NCI-H2196 (cell line): ENCODE results near the gene CENPB.
A peak's percentile ranks its signal among the peaks of the same experiment; 100 is the strongest.
"Not testable (repeated sequence)": the region's sequence is repeated elsewhere in the genome, so short reads cannot be mapped to it uniquely, and the experiment has no call there.

Source experiments
- DNase-seq: peaks from one replicate; lab custom pipeline; 2025; ENCODE audit not compliant: unreplicated experiment; lab: John Stamatoyannopoulos, UW

The CENPB gene, protein sequence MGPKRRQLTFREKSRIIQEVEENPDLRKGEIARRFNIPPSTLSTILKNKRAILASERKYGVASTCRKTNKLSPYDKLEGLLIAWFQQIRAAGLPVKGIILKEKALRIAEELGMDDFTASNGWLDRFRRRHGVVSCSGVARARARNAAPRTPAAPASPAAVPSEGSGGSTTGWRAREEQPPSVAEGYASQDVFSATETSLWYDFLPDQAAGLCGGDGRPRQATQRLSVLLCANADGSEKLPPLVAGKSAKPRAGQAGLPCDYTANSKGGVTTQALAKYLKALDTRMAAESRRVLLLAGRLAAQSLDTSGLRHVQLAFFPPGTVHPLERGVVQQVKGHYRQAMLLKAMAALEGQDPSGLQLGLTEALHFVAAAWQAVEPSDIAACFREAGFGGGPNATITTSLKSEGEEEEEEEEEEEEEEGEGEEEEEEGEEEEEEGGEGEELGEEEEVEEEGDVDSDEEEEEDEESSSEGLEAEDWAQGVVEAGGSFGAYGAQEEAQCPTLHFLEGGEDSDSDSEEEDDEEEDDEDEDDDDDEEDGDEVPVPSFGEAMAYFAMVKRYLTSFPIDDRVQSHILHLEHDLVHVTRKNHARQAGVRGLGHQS

DNA sequence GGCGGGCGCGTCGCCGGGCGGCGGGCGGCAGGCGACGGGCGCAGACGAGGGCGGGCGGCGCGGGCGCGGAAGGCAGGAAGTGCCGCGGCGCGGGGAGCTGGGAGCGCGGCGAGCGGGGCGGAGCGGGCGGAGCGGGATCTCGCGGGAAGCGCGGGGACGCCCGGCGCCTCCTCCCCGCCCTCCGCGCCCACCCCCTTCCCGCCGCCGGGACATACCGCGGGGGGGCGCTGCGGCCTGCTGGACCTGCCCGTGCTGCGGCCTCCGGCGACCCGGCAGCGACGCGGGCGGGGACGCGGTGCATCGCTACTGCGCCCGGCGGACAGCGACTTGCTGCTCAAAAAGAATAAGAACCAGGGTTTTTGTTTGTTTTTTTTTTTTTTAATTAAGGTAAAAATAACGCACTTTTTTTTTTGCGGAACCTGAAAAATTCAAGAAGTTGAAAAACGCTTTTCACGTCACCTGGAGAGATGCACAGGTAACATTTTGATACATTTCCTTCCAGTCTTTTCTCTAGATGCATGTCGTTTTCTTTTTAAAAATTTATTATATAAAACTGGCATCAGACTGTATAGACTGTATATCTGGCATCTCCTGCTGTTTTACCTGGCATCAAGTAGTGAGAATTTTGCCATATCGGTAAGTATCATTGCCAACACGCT, at the start of gene CENPB:
Gene CENPB, minus strand, starts transcription at position 76 of the 659 bp plus-strand sequence. CDS start 257 bp downstream, outside the sequence.
- peak; percentile 93 for DNase-seq

DNA sequence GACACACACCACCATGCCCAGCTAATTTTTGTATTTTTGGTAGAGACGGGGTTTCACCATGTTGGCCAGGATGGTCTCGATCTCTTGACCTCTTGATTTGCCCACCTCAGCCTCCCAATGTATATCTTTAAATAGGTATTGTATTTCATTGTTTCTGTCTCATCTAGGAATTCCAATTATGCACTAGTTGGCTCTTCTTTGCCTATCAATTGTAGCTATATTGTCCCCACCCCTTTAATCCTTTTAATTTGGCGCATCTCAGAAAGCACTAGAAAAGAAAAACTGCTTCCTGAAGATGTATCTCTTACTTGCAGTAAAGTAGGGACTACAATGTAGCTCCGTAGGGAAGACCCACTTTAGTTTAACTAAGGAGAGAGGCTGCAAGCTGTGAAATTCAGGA, 49.6 kb upstream of the CENPB start:
- DNase-seq: no peak

DNA sequence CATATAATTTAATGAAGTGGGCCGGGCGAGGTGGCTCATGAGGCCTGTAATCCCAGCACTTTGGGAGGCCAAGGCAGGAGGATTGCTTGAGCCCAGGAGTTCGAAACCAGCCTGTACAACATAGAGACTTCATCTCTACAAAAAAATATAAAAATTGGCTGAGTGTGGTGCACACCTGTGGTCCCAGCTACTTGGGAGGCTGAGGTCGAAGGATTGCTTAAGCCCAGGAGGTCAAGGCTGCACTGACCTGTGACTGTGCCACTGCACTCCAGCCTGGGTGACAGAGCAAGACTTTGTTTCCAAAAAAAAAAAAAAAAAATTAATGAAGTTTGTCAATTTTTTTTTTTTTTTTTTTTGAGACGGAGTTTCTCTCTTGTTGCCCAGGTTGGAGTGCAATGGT, 43.4 kb upstream of the CENPB start:
- not testable (repeated sequence) for DNase-seq

DNA sequence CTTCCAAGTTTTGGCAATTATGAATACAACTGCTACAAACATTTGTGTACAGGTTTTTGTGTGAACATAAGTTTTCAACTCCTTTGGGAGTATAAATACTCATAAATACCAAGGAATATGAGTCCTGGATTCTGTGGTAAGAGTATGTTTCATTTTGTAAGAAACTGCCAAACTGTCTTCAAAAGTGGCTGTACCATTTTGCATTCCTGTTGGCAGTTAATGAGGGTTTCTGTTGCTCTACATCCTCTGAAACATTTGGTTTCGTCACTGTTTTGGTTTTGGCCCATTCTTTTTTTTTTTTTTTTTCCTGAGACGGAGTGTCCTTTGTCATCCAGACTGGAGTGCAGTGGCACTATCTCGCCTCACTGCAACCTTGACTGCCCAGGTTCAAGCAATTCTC, 42.3 kb upstream of the CENPB start:
- DNase-seq: no peak

DNA sequence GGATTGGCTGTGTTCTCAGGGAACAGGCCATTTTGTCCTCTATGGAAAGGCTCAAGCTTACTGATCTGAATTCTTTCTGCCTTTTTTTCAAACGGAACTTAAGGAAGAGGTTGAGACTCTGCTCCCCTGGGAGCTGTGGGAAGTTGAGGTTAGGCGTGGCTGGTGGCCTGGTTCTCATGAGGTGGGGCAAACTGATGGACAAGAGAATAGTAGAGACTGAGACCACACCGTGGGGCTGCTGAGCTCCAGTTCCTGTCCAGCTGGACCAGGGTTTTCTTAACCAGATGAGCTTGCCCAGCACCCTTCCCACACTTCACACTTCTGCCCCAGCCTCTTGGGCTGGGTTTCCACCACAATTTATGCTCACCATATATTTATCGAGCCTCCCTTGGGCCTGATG, 39.9 kb upstream of the CENPB start:
- no peak for DNase-seq

DNA sequence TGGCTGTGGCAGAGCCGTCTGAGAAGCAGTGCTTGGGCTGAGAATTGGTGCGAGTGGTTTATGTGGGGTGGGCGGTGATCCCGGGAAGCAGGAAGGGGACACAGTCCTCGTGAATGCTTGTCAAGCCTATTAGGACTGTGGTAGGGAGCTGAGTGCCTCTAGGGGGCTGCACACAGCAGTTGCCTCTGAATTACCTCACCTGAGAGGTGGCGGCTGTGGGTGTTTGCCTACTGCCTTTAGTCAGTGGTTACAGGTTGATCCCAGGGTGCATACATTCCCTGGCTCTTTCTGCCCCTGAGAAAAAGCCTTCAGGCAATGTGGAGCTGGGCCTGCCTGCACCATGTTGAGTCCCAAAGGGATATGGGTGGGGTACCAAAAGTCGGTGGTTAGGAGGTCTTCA, 39.0 kb upstream of the CENPB start:
- no peak for DNase-seq

DNA sequence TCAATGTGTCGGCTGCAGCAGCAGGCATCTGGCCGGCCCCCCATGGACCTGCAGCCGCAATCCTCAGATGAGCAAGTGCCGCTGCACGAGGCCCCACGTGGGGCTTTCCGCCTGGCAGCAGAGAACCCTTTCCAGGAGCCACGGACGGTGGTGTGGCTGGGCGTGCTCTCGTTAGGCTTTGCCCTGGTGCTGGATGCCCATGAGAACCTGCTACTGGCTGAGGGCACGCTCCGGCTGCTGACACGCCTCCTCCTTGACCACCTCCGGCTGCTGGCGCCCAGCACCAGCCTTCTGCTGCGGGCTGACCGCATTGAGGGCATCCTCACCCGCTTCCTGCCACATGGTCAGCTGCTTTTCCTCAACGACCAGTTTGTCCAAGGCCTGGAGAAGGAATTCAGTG, 37.3 kb upstream of the CENPB start:
- no peak for DNase-seq

DNA sequence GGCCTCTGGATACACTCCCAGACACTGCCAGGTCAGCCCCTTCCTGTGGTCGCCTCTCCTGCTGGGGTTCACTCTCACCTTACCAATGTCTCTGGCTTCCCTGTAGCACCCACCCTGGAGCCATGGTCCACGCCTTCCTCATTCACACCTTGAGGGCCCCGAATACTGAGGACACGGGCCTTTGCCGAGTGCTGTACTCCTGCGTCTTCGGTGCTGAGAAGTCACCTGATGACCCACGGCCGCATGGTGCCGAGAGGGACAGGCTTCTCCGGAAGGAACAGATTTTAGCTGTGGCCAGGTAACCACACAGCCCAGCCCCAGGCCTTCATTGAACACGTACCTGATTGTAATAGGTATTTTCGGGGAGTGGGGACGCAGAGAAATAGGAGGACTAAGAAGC, 35.5 kb upstream of the CENPB start:
- no peak for DNase-seq

DNA sequence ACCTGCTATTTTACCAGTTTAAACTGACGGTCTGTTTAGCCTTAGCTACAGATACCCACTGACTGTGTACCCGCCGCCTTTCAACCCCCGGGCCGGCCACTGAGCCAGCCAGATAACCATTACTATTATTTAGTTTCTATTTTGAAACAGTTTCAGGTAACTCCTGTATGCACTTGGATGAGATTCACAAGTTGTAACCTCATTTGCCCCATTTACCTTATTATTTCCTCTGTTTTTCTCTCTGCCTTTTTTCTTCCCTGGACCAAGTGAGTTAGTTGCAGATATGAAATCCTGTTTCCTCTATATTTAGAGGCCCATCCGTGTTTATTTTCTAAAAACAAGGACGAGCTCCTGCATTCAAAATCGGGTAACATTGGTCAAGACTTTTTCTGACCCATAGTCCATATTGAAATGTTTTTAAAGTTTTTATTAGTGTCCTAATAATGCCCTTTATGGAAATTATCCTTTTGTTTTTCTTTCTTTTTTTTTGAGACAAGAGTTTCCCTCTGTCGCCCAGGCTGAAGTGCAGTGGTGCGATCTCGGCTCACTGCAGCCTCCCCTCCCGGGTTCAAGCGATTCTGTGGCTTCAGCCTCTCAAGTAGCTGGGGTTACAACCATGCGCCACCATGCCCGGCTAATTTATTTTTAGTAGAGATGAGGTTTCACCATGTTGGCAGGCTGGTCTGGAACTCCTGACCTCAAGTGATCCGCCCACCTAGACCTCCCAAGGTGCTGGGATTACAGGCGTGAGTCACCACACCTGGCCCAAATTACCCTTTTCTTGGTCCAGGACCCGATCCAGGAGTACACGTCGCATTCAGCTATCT, 34.6 kb upstream of the CENPB start:
- no peak for DNase-seq

DNA sequence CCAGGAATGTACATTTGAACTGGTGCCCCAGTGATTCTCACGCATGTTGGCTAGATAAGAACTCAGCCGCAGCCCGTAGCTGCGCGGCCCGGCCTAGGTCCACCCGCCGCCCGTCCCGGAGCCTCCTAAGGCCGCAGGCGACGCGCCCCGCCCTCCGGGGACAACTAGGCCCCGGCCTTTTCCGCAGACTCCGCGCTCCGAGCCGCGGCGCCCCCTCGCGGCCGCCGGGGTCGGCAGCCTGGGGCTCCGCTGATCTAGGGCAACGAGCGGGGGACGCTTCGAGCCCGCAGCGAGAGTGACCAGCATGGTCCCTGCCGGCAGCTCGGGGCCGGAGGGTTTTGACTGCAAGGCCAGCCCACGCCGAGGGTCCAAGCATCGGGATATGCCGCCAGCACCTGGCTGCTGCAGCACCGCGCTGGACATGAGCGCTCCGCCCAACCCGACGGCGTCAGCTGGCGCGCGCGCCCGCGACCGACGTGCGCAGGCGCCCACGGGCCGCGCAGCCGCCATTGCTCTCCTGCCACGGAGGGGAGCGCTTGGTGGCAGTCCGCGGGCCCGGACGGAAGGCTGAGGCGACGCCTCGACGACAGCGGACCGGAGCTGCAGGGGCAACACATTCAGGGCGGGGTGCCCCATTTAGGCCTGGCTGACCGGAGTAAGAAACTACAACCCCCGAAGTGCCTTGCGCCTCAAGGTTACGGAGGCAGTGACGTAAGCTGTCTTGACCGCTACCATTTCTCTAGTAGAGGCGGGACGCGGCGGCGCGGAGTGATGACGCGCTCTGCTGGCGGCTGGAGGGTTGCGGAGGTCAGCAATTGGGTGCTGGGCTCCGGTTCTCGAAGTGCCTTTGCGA, 33.7 kb upstream of the CENPB start, which contains the start of gene AP5S1:
Gene AP5S1, plus strand, starts transcription at position 500 of the 853 bp plus-strand sequence. CDS start 1,571 bp downstream, outside the sequence.
- DNase-seq: peak; percentile 97

DNA sequence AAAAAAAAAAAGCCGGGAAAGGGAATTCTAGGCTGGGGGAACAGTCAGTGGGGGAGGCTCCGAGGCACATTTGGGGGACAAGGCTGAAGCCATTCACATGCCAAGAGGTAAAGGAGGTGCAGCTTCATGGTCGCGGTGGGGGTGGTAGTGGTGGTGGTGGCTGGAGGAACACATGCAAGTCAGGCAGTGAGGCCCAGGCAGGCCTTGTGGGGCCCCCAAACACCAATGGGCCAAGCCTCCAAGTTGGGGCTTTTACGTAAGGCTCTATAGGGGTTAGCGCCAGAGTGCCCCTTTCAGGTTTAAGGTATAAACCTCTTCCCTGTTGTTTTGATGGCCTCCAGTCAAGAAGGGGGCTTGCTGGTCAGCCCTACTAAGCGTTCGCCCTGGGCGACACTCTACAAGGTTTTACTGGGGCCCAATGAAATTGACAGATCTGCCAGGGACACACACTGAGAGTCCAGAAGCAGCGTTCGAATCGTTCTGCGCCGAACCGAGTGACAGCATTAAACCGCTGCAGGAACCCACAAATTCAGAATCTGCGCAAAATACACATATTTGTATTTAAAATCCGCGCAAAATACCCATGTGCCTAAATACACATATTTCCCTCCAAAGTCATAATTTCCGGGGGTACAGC, 33.0 kb upstream of the CENPB start:
- no peak for DNase-seq

DNA sequence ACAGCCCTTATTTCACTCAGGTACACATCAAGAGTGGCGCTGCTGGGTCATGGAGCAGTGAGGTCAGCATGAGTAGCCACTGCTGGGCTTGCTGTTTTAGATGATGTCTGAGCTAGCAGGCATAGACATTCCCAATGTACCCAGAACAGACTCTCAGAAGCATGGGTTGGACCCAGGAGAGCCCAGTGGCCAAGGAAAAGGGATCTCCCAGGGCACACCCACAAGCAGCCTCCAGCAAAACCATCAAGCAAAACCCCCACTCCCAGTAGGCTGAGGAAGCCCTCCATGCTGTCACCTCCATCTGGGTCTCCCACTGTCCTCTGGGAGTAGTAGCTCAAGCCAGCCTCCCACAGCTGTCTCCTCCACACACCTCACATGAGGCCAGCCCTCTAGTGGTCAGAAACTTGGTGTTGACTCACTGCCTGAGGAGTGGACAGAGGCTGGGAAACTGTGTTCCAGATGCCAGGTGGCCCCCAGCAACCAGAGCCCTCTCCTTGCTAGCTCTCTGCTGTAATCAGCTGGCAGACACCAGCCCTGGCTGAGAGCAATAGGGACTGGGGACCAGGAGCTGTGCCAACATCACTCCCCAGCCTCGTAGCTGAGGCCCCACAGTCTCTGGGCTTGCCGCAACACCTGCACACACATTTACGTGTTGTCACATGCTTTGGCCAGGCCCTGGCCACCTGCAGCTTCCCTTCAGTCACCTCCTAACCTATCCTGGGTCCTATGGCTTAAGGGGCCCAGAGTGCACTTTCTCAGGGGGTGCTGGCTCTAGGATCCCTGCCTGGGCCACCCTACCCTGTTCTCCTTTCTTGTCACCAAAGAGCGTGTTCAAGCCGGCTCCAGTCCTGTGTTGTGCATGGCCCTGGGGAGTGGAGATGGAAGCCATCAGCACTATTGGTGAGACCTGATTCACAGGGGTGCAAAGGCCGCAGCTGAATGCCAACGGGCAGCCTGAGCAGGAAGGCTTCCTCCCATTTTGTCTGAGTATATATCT, 31.9 kb upstream of the CENPB start:
- DNase-seq: peak; percentile 91

DNA sequence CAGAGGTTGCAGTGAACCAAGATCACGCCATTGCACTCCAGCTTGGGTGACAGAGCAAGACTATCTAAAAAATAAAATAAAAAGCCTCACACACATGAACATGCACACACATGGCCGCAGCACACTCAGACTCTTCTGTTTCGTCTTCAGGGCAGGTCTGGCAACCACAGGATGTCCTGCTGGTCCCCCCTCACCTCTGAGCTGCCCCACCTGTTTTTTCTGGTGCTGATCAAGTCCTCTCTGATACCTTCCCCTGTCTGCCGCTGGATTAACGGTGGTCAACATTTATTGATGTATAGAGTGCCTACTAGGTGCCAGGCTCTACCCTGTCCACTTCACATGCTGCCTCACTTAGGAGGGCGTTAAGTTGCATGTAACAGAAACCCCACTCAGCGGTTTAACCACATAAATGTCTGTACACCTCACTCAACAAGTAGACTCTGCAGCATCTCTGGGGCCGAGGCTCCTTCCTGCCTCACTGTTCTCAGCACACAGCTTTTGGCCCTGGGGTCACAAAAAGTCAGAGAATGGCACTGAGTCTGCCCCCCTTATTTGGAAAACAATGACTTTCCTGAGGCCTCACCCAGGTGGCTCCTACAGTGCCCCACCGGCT, 29.3 kb upstream of the CENPB start:
- DNase-seq: no peak

DNA sequence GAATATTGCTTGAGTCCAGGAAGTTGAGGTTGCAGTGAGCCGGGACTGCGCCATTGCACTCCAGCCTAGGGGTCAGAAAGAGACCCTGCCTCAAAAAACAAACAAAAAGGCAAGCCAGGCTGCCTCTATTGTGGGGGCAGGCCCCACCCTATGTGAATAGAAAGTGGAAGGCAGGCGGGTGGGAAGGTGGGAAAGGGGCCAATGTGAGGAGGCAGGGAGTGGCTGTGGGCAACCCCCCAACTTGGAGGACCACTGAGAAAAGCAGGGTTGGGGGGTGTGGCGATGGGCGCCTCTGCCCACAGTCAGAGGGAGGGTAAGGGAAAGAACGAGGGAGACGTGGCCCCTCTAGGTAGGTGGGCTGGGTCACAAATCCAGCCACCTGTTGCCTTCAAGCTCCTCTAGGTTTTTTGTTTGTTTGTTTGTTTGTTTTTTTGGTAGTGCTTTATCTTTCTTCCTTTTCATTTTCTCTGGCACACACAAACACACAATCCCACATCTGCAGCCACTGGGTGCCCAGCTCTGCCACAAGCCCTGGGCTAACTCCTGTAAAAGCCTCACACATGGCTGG, 28.5 kb upstream of the CENPB start:
- DNase-seq: no peak

DNA sequence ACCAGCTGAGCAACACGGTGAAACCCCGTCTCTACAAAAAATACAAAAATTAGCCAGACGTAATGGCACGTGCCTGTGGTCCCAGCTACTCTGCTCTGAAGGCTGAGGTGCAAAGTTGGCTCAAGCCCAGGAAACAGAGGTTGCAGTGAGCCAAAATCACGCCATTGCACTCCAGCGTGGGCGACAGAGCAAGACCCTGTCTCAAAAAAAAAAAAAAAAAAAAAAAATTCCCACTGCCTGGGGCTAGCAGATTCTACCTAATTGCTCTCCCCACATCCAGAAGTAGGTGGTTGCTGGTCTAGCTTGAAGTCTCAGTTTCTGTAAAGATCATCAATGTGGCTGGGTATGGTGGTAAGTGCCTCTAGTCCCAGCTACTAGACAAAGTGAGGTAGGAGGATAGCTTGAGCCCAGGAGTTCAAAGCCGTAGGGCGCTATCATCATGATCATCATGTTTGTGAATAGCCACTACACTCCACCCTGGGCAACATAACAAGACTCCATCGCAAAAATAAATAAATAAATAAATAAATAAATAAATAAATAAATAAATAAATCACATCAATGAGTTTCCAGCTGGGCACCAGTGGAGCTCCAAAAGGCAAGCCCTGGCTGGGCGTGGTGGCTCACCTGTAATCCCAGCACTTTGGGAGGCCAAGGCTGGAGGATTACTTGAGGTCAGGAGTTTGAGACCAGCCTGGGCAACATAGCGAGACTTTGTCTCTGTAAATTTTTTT, 27.5 kb upstream of the CENPB start:
- no peak for DNase-seq

DNA sequence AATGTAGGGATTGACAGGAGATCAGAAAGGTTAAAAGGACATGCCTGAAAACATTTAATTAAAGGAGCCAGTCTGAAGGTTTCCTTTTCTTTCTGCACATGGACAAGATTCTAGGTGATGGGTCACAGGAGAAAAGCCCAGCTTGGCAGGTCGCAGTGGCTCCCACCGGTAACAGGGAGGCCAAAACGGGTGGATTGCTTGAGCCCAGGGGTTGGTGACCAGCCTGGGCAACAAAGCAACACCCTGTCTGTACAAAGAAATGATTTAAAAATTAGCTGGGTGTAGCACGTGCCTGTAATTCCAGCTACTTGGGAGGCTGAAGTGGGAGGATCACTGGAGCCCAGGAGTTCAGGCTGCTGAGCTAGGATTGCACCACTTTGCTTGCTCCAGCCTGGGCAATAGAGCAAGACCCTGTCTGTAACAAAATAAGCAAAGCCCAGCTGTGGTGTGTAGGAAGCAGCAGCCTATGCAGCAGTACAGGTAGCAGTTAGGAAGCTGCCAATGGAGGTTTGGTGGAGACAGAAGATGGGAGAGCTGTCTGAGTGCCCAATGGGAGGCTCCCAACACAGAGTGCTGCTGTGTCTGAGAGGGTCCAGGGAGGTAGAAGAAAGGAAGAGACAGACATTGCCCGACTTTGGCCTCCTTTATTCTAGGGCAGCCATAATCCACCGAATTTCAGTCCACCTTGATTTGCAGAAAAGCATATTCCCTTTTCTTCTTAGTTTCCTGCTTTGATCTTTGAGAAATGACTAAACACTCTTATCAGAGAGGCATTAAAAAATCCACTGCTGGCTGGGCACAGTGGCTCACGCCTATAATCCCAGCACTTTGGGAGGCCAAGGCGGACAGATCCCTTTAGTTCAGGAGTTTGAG, 26.7 kb upstream of the CENPB start:
- DNase-seq: no peak
